Measurements from ENCODE around the gene CTDNEP1.

- TF ChIP-seq, protein P1, sequence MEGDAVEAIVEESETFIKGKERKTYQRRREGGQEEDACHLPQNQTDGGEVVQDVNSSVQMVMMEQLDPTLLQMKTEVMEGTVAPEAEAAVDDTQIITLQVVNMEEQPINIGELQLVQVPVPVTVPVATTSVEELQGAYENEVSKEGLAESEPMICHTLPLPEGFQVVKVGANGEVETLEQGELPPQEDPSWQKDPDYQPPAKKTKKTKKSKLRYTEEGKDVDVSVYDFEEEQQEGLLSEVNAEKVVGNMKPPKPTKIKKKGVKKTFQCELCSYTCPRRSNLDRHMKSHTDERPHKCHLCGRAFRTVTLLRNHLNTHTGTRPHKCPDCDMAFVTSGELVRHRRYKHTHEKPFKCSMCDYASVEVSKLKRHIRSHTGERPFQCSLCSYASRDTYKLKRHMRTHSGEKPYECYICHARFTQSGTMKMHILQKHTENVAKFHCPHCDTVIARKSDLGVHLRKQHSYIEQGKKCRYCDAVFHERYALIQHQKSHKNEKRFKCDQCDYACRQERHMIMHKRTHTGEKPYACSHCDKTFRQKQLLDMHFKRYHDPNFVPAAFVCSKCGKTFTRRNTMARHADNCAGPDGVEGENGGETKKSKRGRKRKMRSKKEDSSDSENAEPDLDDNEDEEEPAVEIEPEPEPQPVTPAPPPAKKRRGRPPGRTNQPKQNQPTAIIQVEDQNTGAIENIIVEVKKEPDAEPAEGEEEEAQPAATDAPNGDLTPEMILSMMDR (conservative IDR thresholded peaks at IDR 0.05; ENCODE audit: low read length), result no peak
- no peak for TF ChIP-seq EZH2phosphoT487 (IDR thresholded peaks at IDR 0.05; ENCODE audit: borderline replicate concordance)
These were observed 25.7 kb downstream of the CTDNEP1 start for GRCh38 chr17:7225711-7226331.

All from Loucy (cell line).